AML-193 (cell line): ENCODE results near the gene COL4A1.

ENCODE experiments used
- DNase-seq, 2 experiments: peaks; one replicate each; lab custom pipeline; 2025; lab: John Stamatoyannopoulos, UW

The COL4A1 gene

DNA sequence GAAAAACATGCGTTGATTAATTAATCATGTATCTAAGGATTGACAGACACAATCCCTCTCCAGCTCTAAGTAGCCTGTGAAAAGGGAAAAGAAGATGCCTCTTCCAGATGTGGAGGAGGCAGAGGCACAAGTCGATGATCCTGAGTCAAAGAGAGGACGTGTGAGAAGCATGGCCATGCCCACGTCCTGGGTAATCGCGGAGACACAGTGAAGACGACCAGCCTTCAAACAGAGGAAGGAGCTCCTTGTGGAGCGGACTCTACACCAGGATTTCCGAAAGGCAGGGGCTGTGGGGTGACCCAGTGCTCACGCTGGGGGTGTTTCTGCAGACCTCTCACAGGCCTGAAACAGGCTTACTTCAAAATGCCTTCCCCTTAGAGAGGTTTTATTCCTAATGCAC lies 70.5 kb downstream of the COL4A1 start:
- no peak for DNase-seq

DNA sequence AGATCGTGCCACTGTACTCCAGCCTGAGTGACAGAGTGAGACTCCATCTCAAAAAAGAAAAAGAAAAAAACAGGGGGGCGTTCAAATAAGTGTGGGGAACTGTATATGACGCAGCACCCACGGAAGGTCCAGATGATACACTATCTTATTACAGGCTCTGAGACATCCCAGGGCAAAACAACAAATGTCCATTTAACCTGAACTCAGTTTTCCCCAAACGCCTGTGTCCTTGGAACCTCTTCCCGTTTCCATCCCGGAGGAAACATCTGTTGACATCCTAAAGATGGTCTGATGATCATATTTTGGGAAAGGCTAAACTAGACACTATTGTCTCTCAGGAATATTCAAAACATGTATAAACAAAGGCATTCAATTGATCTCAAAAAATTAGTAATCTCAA lies 72.4 kb downstream of the COL4A1 start:
- no peak for DNase-seq

DNA sequence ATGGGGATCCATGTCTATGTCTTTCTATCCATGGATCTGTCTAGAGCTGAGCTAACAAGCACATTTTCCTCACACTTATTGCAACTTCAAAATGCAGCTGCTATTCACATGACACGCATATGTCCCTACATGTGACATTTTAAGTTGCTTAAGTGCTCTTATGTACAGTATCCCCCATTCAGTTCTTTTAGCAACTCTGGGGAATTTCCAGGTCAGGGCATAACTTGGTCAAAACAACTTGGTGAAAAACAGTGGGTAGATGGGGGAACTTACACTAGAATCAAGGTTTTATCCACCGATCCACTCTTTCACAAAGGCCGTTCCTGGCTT lies 73.0 kb downstream of the COL4A1 start:
- no peak for DNase-seq

DNA sequence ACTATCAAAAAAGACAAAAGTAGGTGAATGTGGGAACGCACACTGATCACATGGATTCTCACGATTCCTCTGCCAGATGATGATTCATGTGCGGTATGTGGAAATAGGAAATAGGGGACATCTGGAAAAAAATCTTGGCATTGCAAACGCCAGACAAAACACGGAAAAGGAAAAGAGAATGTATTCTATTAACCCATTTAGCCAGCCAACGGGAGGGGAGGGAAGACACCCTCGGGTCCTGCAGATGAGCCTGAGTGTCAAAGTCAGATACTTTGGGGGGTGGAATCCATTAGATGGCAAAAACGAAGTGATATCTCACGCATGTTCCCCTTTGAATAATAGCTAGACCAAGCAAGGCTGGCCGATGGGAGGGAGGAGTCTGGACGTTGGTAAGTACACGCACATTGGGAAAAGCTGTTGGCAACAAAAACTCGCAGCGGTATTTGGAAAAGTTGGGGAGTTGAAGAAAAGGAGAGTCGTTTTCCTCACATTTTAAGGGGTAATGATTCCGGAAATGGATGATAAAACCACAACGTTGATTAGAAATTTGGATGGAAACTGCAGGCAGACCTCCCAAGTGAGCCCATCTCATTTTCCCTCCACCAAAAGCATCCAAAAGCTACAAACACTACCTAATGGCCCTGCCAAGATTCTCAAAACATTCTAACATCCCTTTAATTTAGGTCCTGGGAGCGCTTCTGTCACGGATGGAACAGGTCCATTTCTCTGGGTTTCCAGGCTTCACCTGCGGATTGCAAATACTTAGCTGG lies 73.6 kb downstream of the COL4A1 start:
- no peak for DNase-seq

DNA sequence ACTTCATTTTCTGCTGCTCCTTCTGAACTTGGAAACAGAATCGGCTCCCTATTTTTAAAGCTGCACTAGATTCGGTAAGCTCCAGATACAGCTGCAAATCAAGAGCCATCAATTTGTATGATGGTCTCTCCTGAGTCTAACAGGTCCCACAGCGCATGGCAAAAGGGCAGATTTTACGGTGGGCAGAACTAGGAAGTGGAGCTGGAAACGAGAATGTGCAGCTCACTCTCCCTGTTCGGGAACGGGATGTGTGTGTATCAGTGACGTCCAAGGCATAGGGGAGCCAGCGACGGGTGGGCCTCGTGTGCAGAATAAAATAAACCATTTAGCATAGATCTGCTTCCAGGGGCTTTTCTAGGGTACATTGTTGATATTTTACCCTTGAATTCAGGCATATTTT lies 74.2 kb downstream of the COL4A1 start:
- no peak for DNase-seq

DNA sequence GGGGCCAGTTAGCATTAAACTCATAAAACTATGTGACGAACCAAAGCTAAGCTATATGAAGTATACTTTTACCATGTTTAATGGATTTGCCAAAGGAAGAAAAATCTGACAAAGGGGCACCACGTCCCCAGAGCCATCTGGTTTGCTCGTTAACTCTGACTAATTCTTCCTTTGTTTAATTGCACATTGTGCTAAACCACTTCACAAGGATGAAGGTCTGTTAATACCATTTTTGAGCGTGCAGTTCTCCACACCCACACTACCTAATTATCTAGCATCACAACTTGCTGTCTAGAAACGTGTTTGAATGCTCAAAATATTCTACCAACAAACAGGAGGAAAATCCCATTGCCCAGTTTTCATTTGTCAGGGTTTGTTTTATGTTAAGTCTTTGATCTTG lies 74.8 kb downstream of the COL4A1 start:
- DNase-seq: no peak

DNA sequence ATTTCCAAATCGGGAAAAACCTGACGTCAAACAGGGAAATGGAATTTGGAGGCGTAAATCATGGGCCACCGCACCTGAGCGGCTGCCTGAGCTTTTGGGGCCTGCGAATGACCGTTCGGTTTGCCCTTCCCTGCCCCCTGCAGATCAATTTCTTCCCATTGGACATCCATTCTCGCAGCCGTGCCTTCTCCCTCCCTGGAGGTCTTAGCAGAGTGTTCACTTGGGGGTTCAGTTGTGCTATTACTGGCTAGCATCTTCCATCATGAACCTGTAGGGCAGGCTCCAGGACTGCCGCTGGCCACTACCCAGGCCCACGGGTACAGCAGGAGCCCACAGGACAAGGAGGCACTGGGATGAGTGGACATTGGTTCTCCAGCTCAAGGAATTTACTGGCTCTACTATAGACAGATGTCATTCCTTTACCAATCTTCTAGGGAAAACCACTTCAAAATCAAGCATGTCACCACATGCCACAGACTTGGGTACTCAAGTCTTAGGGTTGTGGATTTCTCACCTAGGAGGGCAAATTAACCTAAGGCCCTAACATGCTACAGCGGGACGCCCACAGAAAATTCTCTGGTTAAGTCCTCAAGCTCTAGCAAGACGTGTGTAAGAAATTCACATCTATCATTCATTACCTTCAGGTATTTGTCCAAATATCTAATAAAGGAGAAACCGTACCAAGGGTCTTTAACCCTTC lies 75.5 kb downstream of the COL4A1 start:
- DNase-seq: no peak

DNA sequence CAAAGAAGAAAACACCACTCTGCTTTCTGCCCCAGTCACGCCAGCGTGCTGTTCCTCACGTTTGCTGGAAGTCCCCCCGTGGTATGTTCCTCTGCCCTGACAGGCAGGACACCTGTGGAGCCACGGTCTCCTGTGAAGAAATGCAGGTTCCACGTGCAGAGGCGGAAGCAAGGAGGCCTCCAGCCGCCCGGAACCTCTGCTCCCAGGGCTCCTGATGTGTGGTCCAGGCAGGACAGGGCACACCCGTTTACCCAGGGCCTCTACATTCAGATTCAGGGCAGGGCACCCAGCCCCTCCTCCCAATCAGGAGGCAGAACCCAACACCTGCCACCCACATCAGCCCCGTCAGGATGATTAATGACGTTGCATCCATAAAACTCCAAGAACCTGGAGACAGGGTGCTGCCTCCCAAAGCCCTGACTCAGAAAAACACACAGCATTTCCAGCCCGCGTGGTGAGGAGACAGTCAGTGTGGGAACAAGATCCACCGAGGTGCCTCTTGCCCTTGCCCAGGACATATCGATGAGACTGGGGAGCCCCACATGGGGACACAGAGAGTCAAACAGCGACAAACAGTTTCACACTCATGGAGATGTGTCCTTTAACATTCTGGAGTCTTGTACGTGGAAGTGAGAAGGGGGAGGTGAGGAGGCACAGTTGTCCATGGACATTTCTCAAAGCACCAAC lies 76.2 kb downstream of the COL4A1 start:
- no peak for DNase-seq

DNA sequence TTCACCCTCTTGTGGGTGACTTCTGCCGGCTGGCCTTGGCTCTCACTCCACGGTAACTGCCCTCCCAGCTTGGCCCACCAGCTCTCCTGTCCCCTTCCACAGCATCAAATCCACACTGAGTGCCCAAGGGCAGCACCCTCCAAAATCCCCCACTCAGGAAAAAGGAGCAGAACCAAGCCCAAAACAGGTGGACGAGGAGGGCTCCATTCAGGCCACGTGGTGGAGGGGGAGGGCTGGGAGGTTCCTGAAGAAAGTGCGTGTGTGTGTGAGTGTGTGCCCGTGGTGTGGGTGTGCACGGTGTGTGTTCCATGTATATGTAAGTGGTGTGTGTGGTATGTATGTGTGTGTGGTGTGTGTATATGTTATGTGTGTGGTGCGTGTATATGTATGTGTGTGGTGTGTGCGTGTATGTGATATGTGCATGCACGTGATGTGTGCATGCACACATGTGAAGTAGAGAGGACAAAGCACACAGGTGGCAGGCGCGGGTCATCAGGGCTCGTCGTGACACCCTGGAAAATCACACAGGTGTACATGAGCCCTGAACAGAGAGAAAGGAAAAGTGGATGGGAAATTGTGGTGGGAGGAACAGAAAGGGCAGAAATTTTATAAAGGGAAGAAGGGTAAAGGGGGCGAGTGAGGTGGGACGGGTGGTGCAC lies 76.9 kb downstream of the COL4A1 start:
- DNase-seq: no peak

DNA sequence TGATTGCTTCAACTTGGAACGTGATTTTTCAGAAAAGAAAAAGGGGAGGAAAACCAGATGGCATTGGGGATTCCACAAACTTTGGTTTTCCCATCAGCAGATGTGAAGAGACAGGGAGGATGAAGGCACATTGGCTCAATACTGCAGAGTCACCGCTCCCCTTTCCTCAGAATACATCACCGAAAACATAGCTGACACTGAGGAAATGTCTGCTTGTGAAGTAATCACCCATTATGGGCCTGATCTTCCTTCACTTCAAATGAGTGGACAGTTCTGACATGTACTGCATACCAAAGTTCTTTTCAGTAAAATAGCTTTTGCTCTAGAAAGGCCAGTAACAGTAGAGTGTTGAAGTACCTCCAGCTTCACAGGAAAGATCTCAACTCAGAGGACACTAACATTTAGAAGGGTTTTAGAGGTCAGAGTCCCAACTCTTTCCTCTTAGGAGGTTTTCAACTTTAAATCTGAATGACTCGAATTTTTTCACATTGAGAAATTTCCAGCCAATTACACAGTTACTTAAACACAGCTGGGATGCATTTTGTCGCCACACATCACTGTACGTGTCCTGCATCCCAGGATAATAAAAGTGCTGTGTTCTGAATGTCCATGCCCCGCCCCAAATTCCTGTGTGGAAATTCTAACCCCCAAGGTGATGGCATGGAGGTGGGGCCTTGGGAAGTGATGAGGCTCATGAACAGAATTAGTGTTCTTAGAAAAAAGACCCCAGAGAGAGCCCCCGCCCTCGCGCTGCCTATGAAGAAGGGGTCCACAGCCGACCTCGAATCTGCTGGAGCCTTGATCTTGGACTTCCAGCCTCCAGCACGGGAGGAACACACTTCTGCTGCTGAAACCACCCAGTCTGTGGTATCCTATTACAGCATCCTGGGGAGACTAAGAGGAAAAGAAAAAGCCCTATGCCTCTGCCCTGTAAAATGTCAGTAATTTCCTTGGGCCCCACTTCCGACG lies 77.7 kb downstream of the COL4A1 start:
- no peak for DNase-seq

DNA sequence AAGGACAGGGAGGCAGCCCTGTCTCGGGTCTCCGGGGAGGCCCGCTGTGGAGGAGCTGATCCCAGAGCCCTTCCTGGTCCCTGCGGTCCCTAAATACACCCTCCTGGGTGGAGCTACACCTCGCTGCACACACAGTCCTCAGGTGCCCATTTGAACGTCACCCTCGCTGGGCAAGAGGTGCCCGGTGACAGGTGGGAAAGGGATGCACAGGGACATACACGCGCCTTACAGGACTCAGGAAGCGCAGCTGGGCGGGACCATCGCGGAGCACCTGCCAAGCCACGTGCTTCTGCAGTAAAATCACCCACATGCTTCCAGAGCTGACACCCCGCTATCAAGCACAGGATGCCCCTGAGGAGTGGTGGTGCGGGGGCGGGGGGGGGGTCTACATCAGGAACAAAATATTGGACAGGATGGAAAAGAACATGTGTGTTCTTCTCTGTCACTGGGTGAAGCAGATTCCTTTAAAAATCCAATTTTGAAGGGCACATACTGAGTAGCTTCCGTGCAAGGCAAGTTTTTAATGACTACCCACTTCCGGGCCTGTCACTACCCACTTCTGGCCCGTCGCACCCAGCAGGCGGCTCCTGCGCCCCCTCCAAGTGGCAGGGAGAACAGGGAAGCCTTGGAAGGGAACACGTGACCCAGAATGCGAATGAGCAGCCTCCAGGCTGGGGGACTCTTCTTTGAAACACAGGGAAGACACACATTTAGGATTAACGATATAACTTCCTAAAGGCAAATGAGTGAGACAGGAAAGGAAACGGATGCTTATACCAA lies 78.9 kb downstream of the COL4A1 start:
- DNase-seq: no peak

DNA sequence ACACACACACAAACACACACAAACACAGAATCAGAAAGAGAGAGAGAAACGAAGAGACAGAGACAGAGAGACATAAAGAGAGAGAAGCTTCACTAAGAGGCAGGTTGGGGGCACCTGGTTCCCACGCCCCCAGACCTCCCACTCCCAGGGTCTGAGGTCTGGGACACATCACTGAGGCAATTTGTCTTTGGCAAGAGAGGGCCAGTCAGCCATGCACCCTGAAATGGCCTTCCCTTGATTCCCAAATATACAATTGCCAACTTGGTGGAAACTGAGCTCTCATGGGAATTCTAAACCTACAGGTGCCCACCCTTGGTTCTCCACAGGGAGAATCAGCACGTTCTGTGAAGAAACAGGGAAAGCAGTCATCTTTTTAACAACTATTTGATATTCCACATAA lies 79.5 kb downstream of the COL4A1 start:
- DNase-seq: no peak

DNA sequence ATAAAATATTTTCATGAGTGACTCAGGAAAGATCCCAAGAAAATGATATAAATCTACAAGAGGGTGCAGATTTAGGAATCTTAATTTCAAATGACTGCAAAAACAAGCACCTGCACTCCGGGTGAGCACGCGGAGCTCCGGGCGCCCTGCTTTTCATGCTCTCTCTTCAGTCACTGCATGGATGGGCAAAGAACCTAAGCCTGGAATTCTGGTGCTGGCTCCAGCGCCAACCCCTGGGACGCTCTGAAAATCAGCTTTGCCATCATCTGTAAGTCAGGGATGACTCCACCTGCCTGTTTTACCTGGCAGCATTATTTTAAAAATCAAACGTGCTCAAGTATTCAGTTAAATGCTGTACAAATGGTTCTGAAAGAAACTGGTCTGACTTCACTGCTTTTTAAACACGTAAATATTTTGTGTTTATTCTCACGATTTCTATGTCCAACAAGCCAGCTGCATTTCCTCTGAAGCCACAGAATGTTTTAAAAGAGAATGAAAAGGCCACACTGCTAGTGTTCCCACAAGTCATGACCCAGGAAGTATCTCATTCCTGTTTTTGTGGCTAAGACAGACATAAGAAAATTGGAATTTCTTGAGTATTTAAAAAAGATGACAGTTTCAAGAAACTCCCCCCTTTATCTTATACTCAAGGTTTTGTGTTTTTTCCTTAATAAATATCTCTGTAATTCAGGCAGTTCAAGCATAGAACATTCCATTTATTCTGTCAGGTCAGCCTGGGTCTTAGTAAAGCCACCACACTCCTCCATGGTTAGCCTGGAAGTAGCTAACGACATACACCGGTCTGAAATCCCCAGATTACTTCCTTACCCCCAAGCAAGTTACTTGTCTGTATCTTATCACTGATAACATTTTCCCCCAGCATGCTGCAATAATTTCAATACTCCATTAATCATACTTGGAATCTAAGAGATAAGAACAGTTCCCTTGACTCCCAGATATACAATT lies 81.1 kb downstream of the COL4A1 start:
- no peak for DNase-seq

DNA sequence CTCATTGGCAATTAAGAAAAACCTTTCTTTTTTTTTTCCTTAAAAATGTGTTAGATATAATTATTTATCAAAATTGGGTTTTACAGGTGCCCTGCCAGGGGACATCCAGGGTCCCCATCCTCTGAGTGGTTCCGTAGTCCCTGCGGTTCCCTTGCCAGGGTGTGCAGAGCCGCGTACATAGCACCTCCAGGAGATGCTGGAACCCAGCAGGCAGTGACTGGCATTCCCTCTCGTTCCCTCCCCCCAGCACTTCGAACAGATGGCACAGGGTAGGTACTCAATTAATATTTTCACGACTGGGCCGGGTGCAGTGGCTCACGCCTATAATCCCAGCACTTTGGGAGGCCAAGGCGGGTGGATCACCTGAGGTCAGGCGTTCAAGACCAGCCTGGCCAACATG lies 82.0 kb downstream of the COL4A1 start:
- no peak for DNase-seq

DNA sequence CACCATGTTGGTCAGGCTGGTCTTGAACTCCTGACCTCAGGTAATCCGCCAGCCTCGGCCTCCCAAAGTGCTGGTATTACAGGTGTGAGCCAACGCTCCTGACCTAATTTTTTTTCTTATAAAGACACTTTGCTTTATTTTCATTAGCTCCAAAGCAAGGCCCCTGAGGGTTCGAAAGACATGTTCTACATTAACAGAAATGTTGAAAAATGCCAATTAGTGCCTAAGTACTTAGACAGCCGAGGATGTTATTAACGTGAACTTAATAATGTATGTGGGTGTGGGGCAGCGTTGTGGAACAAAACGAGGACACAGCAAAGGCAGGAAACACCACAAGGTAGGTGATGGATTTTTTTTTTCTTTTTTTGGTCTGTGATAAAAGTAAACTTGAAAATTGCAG lies 82.4 kb downstream of the COL4A1 start:
- DNase-seq: no peak

DNA sequence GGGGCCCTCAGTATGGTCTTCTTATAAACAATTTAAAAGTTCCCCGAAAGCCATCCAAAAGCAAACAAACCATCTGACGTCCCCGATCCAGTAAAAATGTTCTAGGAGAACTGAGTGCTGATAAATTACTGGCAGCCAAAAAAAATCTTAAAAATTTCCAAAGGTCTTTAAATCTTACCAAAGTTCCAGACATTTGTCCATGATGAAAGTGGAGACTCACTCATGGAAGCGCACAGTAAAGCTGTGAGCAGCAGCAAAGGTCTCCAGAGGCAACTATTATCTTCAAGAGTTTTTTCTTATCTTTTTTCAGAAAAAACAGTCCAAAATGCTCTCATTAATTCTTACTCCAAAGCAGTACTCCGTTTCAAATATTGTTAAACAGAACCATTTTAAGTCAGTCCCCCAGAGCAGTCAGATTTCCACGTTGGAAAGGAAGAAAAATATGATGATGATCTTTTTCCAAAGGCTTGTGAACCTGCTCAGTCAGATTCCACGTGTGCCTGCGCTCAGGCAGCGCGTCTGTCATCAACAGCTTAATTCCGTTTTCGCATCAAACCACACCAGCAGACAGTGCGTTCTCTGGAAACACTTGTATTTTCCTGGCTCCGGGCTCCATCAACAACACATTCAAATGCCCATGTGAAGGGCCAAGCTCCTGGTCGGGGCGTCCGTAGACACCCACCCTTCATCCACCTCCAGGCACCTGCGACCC lies 85.4 kb downstream of the COL4A1 start:
- DNase-seq: no peak

DNA sequence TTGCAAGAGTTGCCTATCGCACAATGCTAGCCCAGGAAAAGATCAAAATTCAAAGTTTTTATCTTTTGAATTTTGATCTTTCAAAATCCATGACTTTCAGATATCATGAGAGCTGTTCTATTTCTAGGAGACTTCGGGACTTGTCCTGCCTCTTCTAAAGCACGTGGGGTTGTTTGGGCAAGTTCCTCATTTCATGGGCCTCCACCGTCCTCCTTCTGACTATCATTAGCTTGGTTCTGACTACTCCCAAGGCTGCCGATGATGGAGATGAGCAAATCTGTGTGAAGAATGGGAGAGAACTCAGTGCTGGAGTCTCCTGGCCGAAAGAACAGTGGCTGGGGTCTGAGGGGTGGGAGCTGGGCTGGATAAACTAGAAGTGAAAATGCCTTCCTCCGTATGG lies 86.5 kb downstream of the COL4A1 start:
- no peak for DNase-seq

DNA sequence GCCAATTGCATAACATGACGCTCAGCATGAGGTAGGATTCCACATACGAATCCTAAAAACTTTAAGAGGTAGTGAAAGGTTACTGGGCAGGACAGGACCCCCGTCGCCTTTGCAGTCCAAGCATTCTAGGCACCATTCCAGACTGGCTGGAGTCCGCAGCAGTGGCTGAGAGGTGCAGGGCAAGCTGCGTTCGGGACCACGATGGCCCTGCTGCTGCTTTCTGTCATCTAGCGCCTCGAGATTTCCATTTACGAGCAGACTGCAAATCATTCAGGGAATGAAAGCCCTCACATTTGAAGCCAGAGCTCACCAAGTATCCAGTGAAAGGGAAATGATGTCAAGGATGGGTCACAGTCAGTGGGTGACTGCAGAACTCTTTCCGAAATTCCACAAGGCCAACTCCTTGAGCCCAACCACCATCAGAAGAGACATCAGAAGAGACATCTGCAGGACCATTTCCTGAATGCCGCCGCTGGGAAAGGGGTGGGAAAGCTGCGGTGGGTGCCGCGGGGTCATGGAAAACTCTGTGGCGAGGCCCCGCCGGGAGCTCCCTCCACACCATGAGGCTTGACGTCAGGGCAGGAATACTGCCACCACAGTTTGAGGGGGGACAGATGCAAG lies 88.3 kb downstream of the COL4A1 start:
- DNase-seq: no peak

DNA sequence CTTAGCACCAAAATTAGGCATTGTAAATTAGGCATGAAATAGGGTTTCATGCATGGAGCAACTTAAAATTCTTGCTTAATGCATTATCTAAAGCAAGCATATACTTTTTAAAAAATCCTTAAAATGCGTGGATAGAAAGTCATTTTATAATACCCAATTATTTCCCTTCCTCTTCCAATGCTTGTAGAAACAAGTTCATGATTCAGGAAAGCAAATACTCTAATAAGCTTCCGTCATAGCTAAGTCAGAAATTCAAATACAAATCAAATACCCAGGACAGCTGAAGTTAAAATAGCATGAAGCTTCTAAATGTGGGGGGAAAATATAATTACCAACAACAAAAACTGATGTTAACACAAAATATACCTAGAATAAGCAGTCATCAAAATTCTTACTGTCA lies 89.1 kb downstream of the COL4A1 start:
- no peak for DNase-seq
